Measurements from ENCODE around the gene CELA3B.
"Not testable (repeated sequence)": the region's sequence is repeated elsewhere in the genome, so short reads cannot be mapped to it uniquely, and the experiment has no call there.

The CELA3B gene

DNA sequence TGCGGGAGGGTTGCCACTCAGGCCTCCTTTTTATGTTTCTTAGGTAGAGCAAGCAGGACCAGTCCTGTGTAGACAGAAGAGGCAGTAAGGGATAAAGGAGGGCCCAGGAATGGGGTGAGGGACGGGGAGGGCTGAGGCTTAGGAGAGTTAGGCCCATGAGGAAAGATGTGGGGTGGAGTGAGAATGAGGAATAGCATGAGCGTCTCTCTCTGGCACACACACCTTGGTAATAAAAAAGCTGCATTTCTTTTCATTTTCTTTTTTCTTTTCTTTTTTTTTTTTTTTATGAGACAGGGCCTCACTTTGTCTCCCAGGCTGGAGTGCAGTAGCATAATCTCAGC lies 32.1 kb upstream of the CELA3B start:
- DNase-seq (ENCODE audit: low spot score): no peak

DNA sequence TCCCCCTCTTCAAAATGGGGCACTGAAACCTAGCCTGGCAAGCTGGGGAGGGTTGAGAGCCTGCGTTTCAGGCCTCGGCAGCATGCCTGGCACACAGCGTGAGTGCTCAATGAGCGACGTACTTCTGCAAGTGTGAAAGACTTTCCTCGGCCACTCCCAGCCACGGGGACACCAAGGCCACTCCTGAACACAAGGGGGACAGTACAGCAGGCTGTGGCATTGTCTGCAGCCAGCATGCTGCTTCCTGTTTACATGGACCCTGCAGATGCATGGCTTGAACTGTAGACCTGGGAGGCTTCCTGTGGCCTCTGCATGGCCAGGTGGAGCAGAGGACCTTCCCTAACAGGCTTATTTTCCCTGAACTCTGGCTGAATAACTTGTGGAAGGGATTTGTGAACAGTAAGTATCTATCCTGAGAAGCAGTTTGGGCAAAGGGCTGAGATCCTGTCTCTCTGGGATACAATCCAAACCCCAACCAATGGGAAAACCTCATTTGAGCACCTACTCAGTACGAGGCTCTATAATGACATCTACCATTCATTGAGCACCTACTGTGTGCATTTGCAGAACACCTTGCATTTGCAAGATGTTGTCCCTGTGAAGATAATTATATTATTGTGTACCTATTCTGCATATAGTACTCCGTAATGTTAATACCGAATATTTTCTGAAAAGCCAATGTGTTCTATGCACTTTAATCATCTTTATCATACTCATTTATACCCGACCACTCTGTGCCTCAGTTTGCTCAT lies 29.8 kb upstream of the CELA3B start:
- no peak for DNase-seq (ENCODE audit: low spot score)

- no peak for DNase-seq (ENCODE audit: low spot score)
Observed at GRCh38 chr1:21950734-21951133, 26.1 kb upstream of the CELA3B start.

- no peak for DNase-seq (ENCODE audit: low spot score)
Observed at GRCh38 chr1:21951226-21951870, 25.5 kb upstream of the CELA3B start.

- DNase-seq (ENCODE audit: low spot score): no peak
Observed at GRCh38 chr1:21952786-21953520, 23.9 kb upstream of the CELA3B start.

- no peak for DNase-seq (ENCODE audit: low spot score)
Observed at GRCh38 chr1:21955058-21955457, 21.8 kb upstream of the CELA3B start.

GRCh38 chr1:21955501-21956281 lies 21.1 kb upstream of the CELA3B start:
- DNase-seq (ENCODE audit: low spot score): no peak

DNA sequence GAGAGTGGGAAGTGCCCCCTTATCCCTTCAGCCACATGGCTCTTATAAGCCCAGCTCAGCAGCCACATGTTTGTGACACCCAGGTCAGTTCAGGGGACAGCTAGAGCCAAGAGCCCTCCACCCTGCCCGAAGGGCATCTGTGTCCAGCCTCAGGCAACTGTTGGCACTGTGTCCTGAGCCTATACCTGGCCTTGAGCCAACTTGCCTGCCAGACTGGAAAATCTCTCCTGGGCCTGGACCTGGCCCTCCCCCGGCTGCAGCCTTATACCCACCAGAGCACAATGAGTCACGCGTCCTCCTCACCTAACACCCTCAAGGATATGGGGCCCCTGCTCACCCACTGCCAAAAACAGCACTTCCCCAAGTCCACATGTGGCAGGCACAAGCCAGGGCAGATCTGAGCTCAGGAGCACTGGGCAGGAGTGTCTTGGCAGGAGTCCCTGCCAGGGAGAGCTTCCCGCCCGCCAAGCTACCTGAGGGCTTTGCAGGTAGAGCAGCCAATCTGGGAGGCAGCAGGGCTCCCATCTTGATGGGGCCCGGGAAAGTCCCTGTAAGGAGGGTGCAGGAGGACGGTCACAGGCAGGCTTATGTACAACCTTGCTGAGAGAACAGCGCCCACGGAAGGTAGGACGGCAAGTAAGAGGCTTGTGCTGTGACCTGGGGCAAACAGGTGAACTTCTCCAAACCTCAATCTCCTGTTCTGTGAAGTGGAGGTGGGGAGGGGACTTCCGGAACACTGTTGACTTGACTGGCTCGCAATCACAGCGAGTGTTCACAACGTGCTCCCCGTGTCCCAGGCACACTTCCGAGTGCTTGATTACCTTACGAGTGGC lies 19.9 kb upstream of the CELA3B start:
- peak; percentile 67 for DNase-seq (ENCODE audit: low spot score)

- DNase-seq (ENCODE audit: low spot score): no peak
Observed at GRCh38 chr1:21961337-21961736, 15.5 kb upstream of the CELA3B start.

- DNase-seq (ENCODE audit: low spot score): no peak
Observed at GRCh38 chr1:21961799-21962198, 15.0 kb upstream of the CELA3B start.

GRCh38 chr1:21963477-21964217 lies 13.2 kb upstream of the CELA3B start:
- DNase-seq (ENCODE audit: low spot score): peak; percentile 83

GRCh38 chr1:21966247-21967000 lies 10.4 kb upstream of the CELA3B start:
- DNase-seq (ENCODE audit: low spot score): no peak

GRCh38 chr1:21967216-21967615 lies 9.6 kb upstream of the CELA3B start:
- not testable (repeated sequence) for DNase-seq (ENCODE audit: low spot score)

DNA sequence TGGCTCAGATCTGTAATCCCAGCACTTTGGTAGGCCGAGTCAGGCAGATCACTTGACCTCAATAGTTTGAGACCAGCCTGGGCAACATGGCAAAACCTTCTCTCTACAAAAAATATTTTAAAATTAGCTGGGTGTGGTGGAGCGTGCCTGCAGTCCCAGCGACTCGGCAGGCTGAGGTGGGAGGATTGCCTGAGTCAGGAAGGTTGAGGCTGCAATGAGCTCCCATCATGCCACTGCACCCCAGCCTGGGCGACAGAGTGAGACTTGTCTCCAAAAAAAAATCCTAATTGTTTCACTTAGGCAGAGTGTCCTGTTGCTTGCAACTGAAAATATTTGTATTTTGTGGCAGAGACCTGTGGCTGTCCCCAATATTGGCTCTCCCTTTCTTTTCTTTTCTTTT lies 7.8 kb upstream of the CELA3B start:
- DNase-seq (ENCODE audit: low spot score): not testable (repeated sequence)

- DNase-seq (ENCODE audit: low spot score): not testable (repeated sequence)
Observed at GRCh38 chr1:21970523-21970922, 6.3 kb upstream of the CELA3B start.

DNA sequence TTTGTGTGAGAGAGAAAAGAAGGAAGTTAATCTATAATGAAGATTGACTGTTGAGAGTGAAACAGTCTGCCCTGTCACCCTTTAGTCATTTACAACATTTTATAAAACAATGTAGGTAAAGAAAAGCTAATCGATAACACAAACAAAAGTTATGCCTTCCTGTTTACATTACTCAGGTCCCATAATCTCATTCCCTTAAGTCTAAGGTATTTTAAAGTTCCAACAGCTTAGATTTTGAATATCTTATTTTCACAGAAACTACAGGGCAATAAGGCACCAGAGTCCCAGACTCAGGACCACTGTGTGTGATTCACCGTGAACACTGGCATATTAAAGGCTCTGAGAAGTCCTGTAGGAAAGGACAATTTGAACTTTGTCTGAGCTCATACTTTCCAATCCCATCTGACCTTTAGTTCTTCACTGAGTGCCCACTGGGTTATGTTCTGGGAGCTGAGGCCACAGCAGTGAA lies 3.8 kb upstream of the CELA3B start:
- DNase-seq (ENCODE audit: low spot score): not testable (repeated sequence)

DNA sequence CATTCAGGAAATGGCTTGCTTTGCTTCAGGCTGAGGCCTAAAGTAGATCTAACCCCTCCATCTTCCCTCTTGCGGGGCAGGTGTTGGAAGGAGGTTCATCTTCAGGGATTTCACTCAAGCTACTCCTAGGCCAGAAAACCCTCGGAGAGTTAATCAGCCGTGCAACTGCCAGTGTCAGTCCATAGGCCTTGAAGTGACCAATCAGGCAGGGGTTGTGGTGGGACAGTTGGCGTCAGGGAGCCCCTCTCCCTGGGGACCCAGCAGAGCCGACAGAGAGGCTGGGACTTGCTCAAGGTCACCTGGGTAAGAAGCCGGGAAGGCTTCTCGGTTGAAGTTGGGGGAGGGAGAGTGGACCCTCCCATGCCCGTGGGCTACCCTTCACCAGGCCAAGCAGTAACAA lies 2.9 kb upstream of the CELA3B start:
- DNase-seq (ENCODE audit: low spot score): not testable (repeated sequence)

DNA sequence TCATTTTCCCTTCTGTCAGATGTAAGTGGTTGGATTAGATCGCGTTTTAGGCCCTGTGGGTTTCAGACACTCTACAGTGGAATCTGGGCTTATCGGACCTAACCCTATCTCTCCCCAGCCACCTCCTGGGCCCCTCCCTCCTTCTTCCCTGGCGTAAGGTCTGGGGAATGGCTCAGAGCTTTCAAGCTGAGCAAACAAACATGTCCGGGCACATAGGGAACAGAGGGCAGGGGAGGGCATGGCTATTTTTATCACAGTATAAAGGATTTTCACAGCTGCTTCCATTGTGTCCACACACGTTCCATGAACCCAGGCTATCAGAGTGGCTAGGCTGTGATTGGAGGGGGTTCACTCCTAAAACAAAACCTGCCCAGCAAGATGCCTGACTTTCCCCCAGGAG lies 2.1 kb upstream of the CELA3B start:
- DNase-seq (ENCODE audit: low spot score): not testable (repeated sequence)

GRCh38 chr1:21975296-21975695 lies 1.5 kb upstream of the CELA3B start:
- not testable (repeated sequence) for DNase-seq (ENCODE audit: low spot score)

- DNase-seq (ENCODE audit: low spot score): not testable (repeated sequence)
Observed at GRCh38 chr1:21978209-21978608, 1.4 kb downstream of the CELA3B start.

All from CD4-positive, alpha-beta T cell treated with Interleukin-2 at 100 ng/mL for 4 hours (primary cell).